HL-60/S4 (cell line): ENCODE results near the gene SLCO3A1.

Experiments
- in situ Hi-C: fragments of 300-500 bp; cut with MboI; formaldehyde crosslinking; loops from 2 replicates; pipeline ENCODE4 v1.14.3; 2022; ENCODE audit warnings: low sequenced_read_pairs

Gene SLCO3A1

DNA sequence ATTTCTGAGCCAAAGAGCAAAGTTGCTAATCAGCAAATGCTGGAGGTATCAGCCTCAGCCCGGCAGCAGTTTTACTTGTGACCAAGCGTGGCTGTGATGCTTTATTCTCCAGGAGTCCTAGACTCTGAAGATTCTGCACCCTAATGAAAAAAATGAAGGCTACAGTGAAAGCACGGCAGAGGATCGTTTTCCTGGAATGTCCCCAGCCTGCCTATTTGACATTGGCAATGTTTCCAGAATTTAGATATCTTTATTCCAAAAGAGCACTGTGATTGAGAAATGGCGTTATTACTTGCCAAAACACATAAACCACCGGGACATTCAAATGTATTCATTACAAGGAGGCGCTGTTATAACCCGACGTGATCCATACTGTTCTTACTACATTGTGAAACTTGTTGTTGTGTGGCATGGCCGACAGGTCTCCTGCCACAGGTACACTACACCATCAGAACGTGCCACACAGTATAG, 263.8 kb downstream of the SLCO3A1 start:
- in situ Hi-C loops, result no loop called here

DNA sequence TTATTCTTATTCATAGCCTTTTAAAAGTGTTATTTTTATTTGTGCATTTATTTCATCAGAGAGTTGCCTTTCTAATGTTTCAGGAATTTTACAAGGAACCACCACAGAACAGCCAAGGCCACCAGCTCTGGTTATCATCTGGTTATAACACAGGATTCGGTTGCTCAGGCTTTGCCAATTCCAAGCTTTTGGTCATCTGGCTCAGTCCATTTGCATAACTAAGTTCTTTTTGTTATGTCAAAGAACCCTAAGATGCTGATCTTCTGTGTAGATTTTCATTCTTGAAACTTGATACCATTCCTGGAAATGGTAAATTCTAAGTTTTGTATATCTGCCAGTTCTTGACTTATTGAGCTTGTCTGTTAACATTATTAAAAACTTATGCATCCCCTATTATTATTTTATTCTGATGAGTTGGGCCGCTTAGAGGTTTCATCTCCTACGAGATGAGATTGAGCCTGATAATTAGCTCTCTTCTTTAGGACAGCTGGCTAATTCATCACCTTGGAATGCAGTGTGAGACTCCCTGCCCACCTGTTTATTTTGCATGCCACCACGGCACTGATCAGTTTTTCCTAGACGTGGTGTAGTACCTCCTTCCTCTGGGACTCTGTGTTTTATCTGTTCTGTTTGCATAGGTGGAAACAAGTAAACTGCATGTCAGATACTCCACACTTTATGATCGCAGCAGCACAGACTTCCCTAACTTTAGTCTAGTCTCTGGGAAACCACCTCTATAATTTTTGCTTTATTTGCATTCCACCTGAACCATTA, 264.8 kb downstream of the SLCO3A1 start:
- in situ Hi-C loops, result no loop called here

- in situ Hi-C loops, result no loop called here
These were observed 265.4 kb downstream of the SLCO3A1 start for GRCh38 chr15:92118936-92119325.

GRCh38 chr15:92120094-92120795, 266.7 kb downstream of the SLCO3A1 start:
- in situ Hi-C loops, result no loop called here

GRCh38 chr15:92121047-92121446, 267.5 kb downstream of the SLCO3A1 start:
- in situ Hi-C loops, result no loop called here

- in situ Hi-C loops, result no loop called here
These were observed 268.8 kb downstream of the SLCO3A1 start for GRCh38 chr15:92122259-92122658.

- in situ Hi-C loops, result no loop called here
These were observed 270.6 kb downstream of the SLCO3A1 start for GRCh38 chr15:92123962-92124656.

GRCh38 chr15:92124657-92125010, 271.1 kb downstream of the SLCO3A1 start:
- in situ Hi-C loops, result no loop called here

DNA sequence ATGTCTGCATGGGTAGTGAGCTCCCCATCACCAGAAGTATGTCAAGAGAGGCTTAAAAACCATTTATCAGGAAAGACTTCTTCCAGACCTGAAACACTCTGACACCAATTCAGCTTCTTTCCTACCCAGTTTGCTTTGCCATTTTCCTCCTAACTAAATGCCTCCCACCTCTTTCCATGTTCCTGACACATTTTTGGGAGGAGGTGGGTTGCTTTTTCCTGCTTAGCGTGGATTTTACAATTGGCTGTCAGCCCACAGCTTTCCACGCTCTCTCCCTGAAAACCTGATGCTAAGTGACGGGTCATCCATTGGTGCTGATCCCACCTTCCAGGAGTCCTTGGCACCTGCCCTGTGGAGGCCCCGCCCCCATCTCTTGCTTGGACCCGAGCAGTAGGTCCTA, 275.3 kb downstream of the SLCO3A1 start:
- in situ Hi-C loops, result no loop called here

GRCh38 chr15:92130244-92130643, 276.7 kb downstream of the SLCO3A1 start:
- in situ Hi-C loops, result no loop called here

- in situ Hi-C loops, result no loop called here
These were observed 277.4 kb downstream of the SLCO3A1 start for GRCh38 chr15:92130906-92131305.

DNA sequence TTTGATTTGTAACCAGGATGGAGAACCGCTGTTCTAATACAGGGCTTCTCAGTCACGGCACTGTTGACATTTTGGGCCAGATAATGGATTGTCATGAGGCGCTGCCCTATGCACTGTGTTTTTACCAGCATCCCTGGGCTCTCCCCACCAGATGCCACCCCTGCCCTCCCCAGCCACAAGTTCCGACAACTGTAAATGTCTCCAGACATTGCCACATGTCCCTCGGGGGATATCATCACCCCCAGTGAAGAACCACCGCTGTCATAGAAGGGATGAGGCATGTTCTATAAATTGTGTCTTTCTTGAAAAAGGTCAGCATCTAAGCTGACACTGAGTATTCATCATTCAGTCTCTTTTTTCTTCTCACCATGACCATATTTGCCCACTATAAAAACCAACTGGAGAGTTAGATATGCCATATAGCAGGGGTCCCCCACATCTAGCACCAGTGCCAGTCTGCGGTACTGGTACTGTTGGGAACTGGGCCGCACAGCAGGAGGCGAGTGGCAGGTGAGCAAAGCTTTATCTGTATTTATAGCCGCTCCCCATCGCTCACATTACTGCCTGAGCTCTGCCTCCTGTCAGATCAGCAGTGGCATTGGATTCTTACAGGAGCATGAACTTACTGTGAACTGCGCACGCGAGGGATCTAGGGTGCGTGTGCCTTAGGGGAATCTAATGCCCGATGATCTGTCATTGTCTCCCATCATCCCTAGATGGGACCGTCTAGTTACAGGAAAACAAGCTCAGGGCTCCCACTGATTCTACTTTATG, 279.7 kb downstream of the SLCO3A1 start:
- in situ Hi-C loops, result no loop called here

GRCh38 chr15:92140796-92141195, 287.3 kb downstream of the SLCO3A1 start:
- in situ Hi-C loops, result no loop called here

DNA sequence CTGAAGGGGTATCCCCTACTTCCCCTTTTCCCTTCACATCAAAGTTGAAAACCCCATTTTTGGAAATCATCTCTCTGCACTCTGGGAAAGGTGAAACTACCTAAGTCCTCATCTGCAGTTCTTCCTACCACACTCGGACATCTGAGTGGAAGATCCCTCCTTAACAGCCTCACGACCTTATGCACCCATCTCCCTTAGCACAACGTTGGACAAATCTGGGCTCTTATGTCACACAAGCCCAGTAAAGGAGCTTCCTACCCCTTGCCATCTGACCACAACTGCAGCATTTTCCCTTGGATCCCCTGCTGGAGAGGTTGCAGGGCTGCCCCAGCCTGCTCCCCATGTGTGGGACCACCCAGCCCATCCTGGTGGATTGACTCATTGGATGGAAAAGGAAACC, 288.1 kb downstream of the SLCO3A1 start:
- in situ Hi-C loops, result no loop called here

GRCh38 chr15:92142242-92143232, 289.0 kb downstream of the SLCO3A1 start:
- in situ Hi-C loops, result no loop called here

DNA sequence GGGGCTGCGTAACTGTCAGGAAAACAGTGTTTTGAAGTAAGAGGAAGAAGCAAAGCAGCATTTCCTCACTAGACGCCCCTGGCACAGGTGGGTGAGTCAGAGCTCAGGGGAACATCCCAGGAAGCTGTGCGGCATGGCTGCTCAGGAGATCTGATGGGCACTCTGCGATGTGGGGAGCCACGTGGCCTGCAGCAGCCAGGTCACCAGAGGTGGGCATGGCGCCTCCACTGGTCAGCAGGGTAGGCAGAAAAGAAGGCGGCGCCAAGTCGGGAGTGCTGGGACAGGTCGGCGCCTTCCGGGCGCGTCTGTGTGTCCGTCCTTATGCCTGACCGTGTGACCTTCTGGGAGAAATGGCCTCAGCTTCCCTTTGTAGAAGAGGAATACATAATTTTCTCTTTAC, 290.3 kb downstream of the SLCO3A1 start:
- in situ Hi-C loops, result no loop called here

GRCh38 chr15:92146511-92147150, 293.1 kb downstream of the SLCO3A1 start:
- in situ Hi-C loops, result no loop called here

DNA sequence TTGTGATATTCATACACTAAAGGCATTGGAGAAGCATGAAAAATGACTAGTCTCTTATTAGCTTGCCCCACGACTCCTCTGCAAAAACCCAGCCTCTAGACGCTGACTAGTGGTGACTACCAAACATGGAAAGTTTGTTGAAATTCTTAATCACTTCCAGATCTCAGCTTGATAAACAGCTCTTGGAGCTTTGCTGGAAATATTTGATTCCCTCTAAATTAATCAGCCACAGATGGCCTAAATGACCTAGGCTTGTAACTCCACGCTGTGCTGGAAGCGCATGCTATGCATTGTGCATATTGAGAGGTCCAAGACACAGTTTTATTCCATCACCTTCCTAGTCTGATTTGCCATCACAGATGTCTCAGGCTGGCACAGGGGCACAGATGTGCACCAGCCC, 295.5 kb downstream of the SLCO3A1 start:
- in situ Hi-C loops, result no loop called here

DNA sequence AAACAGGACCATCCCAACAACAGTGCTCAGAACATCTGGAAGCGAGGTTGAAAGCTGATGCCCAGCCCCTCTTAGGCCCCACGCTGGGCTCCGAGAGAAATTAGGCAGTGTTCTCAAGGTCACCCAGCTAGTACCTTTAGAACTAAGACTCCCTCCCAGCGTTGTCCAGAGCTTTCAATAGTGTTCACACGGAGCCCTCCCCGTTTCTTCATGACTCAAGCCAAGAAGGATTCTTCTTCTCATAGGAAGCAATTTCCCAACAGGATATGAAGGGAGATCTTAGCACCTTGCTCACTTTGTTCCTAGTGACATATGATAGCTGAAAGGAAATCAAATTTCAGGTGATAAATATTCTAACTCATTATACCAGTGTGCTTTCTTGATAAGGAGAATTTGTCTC, 296.0 kb downstream of the SLCO3A1 start:
- in situ Hi-C loops, result no loop called here
